22Rv1 (cell line): ENCODE results near the gene RPL19.
A peak's percentile ranks its signal among the peaks of the same experiment; 100 is the strongest.

Experiments
- ZFX ChIP-seq: fragments of 450-650 bp; IDR thresholded peaks from 2 replicates; pipeline ENCODE4 v1.6.1; 2017; ENCODE audit warnings: antibody characterized with exemption, borderline replicate concordance
- TF ChIP-seq, protein P1 (sequence below): fragments of 450-650 bp; IDR thresholded peaks from 2 replicates; pipeline ENCODE4 v1.5.1; 2017; ENCODE audit warnings: mild to moderate bottlenecking

DNA sequence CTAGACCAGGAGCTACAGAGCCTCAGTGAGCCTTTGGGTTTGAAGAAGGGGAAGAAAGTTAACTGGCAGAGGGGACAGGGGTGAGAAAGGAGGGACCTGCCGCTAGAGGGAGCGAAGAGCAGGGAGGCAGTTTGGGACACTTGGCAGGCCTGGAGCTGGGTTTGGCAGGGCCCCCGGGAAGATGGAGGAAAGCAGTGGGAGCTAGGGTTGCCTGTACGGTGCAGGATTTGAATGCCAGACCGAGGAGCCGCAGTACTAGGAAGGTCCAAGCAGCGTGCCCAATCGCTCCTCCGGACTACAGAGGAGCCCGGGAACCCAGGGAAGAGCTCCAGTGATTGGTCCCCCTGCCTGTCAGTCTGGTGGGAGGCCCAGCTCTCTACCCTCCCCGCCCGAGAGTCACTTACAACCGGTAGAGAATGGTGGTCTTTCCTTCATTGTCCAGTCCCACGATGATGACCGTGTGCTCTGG lies 35.4 kb upstream of the RPL19 start:
- TF ChIP-seq, protein P1, sequence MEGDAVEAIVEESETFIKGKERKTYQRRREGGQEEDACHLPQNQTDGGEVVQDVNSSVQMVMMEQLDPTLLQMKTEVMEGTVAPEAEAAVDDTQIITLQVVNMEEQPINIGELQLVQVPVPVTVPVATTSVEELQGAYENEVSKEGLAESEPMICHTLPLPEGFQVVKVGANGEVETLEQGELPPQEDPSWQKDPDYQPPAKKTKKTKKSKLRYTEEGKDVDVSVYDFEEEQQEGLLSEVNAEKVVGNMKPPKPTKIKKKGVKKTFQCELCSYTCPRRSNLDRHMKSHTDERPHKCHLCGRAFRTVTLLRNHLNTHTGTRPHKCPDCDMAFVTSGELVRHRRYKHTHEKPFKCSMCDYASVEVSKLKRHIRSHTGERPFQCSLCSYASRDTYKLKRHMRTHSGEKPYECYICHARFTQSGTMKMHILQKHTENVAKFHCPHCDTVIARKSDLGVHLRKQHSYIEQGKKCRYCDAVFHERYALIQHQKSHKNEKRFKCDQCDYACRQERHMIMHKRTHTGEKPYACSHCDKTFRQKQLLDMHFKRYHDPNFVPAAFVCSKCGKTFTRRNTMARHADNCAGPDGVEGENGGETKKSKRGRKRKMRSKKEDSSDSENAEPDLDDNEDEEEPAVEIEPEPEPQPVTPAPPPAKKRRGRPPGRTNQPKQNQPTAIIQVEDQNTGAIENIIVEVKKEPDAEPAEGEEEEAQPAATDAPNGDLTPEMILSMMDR, result peak; percentile 91
- no peak for TF ChIP-seq ZFX
